Glutamatergic neuron (in vitro differentiated cells): ENCODE measurements around the gene CGB1. TPM values are rescaled to one million over a fixed set of nuclear protein-coding genes. Genes with fewer than 3 reads are reported as not detected.

ENCODE experiments used
- DNase-seq: peaks from one replicate; pipeline ENCODE4 v3.0.0; 2022
- H3K27ac Mint-ChIP-seq: one replicate; pipeline ENCODE4 v1.8.0; 2020; ENCODE audit warnings: mild to moderate bottlenecking, mixed read lengths, inconsistent platforms; ENCODE audit not compliant: unreplicated experiment
- H3K27me3 Mint-ChIP-seq: one replicate; pipeline ENCODE4 v1.8.0; 2020; ENCODE audit warnings: mild to moderate bottlenecking, moderate library complexity, mixed read lengths, inconsistent platforms; ENCODE audit not compliant: unreplicated experiment
- H3K36me3 Mint-ChIP-seq: one replicate; pipeline ENCODE4 v1.8.0; 2020; ENCODE audit warnings: mild to moderate bottlenecking, mixed read lengths, inconsistent platforms; ENCODE audit not compliant: unreplicated experiment
- H3K4me1 Mint-ChIP-seq: one replicate; pipeline ENCODE4 v1.8.0; 2020; ENCODE audit warnings: mild to moderate bottlenecking, low read depth, mixed read lengths, inconsistent platforms; ENCODE audit not compliant: unreplicated experiment
- H3K4me3 Mint-ChIP-seq: one replicate; pipeline ENCODE4 v1.8.0; 2020; ENCODE audit warnings: mild to moderate bottlenecking, mixed read lengths, inconsistent platforms; ENCODE audit not compliant: unreplicated experiment
- H3K9me3 Mint-ChIP-seq: one replicate; pipeline ENCODE4 v1.8.0; 2020; ENCODE audit warnings: mild to moderate bottlenecking, moderate library complexity, mixed read lengths, inconsistent platforms; ENCODE audit not compliant: unreplicated experiment
- CTCF ChIP-seq: fragments of 200-600 bp; sonication (generic); IDR thresholded peaks from one replicate; pipeline ENCODE4 v1.5.0; 2021; ENCODE audit not compliant: partially characterized antibody, unreplicated experiment
- total RNA-seq: library from RNA; stranded (reverse); fragmentation: NEBNext Ultra II Directional; extraction: Animal tissue kit (Norgen Biotek cat#: 25700); gene quantifications from one replicate; pipeline ENCODE4 v1.2.1, GENCODE V29; 2021; ENCODE audit not compliant: unreplicated experiment

Gene CGB1
- total RNA-seq, 1 donor from 2014 or later = not detected

DNA sequence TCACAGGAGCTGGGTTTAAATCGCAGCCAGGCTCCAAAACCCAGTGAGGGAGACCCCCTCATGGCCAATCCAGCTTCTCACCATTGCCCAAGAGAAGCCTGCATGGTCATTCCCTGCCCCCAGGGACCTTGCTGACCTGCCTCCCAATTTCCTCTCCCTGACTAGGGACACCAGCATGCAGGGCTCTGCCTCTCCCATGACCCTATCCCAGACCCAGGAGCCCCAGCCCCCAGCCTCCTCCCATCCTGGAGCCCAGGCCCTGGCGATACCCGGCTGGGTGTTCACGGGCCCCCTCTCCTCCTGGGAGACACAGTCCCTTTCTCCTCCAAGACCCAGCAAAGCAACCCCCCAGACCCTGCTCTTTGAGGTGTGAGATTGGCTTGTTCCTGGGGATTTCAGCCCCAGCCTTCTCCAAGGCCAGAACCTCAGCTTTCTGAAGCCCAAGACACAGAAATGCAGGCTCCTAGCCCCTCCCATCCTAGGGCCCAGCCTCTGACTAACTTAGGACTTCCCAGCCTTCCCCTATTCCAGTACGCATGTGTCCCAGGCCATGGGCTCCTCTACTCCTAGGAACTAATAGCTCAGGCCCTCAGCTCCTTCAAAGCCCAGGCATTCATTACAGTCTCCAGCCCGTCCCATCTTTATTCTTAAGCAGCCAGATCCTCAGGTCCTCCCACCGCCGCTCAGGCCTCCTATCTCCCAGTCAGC lies 44.7 kb downstream of the CGB1 start:
- H3K9me3 Mint-ChIP-seq = peaks cover 14% of the 10 kb centered on the region
- no peak for TF ChIP-seq CTCF

DNA sequence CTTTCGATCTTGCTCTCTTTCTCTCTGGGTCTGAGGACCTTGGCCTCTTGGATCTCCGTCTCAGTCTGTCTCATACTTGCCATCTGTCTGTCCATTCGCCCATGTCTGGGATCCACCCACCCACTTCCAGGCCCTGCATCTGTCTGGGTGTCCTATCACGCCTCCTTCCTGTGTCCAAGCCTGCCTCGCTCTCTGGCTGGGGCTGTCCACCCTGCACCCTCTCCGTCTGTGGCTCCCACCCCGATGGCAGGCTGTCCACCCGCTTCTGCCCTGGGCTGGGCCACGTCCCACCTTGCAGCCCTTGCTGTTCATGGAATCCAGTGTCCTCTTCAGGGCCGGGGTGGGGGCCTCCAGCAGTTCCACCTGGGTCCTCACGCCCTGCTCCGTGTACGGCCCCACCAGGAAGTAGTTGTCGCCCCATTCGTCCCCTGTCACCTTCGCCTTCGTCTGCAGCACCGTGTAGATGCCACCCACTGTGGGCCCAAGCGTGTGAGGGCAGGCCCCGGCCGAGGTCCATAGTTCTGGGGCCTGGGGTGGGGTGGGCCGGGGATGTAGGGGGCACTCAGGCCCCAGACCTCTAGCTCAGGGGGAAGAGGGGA lies 45.6 kb downstream of the CGB1 start:
- TF ChIP-seq CTCF = no peak
- no peaks in the 10 kb centered on the region for H3K36me3 Mint-ChIP-seq
- H3K4me3 Mint-ChIP-seq = peak overlapping the region; percentile 100
- no peaks in the 10 kb centered on the region for H3K27me3 Mint-ChIP-seq
- H3K4me1 Mint-ChIP-seq = peaks cover 21% of the 10 kb centered on the region
- no peak for DNase-seq
- H3K9me3 Mint-ChIP-seq = peaks cover 14% of the 10 kb centered on the region
- H3K27ac Mint-ChIP-seq = peak overlapping the region; percentile 89

More for the DNA sequence above, 44.7 kb downstream of the CGB1 start:
- Mint-ChIP-seq H3K36me3 (no peaks in the 10 kb centered on the region), H3K27me3 (no peaks in the 10 kb centered on the region), H3K4me3 (peak overlapping the region; percentile 100), H3K4me1 (peaks cover 21% of the 10 kb centered on the region), H3K27ac (peak overlapping the region; percentile 93)
- no peak for DNase-seq

DNA sequence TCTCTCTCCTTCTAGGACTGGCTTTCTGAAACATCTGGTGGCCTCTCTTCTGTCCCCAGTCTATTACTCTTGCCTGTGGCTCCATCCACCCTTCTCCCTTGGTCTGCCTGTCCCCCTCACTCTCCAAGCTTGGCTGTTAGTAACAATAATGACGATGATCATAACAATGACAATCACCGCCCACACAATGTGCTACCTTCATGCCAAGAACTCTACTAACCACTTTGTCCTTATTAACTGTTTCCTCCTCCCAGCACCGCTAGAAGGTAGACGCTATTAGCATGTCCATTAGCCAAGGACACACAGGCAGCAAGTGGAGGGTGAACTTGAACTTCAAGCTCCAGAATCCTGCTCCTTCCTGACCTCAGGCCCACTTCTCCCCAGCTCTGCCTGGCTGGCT lies 46.3 kb downstream of the CGB1 start:
- TF ChIP-seq CTCF = no peak
- H3K27me3 Mint-ChIP-seq = peaks cover 2% of the 10 kb centered on the region
- peaks cover 14% of the 10 kb centered on the region for H3K9me3 Mint-ChIP-seq
- H3K27ac Mint-ChIP-seq = peak overlapping the region; percentile 89
- H3K4me1 Mint-ChIP-seq = peaks cover 21% of the 10 kb centered on the region
- no peak for DNase-seq
- H3K36me3 Mint-ChIP-seq = no peaks in the 10 kb centered on the region
- peak overlapping the region; percentile 100 for H3K4me3 Mint-ChIP-seq

GRCh38 chr19:48989701-48990291 lies 46.9 kb downstream of the CGB1 start:
- Mint-ChIP-seq H3K4me3 (peak overlapping the region; percentile 100), H3K27ac (peak overlapping the region; percentile 89), H3K4me1 (peaks cover 16% of the 10 kb centered on the region), H3K9me3 (peaks cover 14% of the 10 kb centered on the region), H3K36me3 (no peaks in the 10 kb centered on the region), H3K27me3 (peaks cover 2% of the 10 kb centered on the region)
- TF ChIP-seq CTCF = no peak
- DNase-seq = peak; percentile 52

GRCh38 chr19:48988860-48989259 lies 47.8 kb downstream of the CGB1 start:
- H3K4me1 Mint-ChIP-seq = peaks cover 9% of the 10 kb centered on the region
- H3K36me3 Mint-ChIP-seq = no peaks in the 10 kb centered on the region
- peaks cover 2% of the 10 kb centered on the region for H3K27me3 Mint-ChIP-seq
- no peak overlapping the region for H3K27ac Mint-ChIP-seq
- DNase-seq = no peak
- peak overlapping the region; percentile 30 for H3K4me3 Mint-ChIP-seq
- peaks cover 14% of the 10 kb centered on the region for H3K9me3 Mint-ChIP-seq
- TF ChIP-seq CTCF = no peak
